Measurements from ENCODE around the gene GBA2.
A peak's percentile ranks its signal among the peaks of the same experiment; 100 is the strongest.

GBA2 gene

DNA sequence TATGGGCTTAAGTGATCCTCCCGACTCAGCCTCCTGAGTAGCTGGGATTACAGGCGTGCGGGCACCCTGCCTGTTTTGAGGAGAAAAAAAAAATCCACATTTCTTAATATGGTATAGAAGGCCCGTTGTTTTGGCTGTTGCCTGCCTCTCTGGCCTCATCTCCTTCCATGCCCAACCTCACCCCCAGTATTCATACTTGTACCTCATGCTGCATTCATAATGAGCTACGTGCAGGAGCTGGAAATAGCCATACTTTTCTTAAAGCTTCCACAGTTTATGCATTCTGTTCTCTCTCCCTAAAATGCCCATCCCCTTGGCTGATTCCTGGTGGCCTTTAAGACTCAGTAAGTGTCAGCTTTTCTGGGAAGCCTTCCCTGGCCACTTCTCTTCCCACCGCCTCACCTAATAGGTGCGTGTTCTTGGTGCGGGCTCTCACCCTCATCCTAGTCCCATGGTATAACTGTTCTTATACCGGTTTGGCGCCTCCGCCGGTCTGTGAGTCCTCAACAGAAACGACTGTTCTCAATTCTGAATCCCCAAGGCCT lies 57.2 kb downstream of the GBA2 start:
- Histone ChIP-seq H3K9me3 (ENCODE audit: low read depth, low read length) (no peaks in the 10 kb centered on the region), H3K27ac (peak overlapping the region; percentile 81; the same call in 1 of the 2 replicates), H3K4me3 (no peak overlapping the region), H3K36me3 (ENCODE audit: insufficient read depth, low read length) (peaks cover 10% of the 10 kb centered on the region), H3K9ac (ENCODE audit: insufficient read length) (no peak overlapping the region)
- TF ChIP-seq POLR2AphosphoS5 (IDR thresholded peaks at IDR 0.05; ENCODE audit: borderline replicate concordance, low read depth, low read length): no peak
- no peak for TF ChIP-seq FOXP2 (optimal IDR thresholded peaks at IDR 0.05; ENCODE audit: control extremely low read depth, extremely low read length, insufficient read depth)
- TF ChIP-seq EZH2 (IDR thresholded peaks at IDR 0.05): no peak
- no peak for DNase-seq (ENCODE audit: low read depth, low spot score)

DNA sequence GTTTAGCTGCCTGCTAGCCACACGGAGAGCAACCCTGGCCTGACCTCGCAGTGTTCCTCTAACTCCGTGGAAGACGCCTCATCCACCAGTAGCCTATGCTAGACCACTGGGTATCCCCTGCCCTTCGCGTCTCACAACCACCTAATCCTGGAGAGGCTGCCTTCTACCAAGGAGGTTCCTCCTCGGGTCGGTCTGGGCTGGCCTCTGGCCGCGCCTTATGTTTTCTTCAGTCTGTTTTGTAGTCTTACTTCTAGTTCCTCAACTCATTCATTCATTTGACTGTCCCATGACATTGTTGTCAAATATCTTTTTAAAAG lies 57.7 kb downstream of the GBA2 start:
- no peak for DNase-seq (ENCODE audit: low read depth, low spot score)
- H3K36me3 ChIP-seq (ENCODE audit: insufficient read depth, low read length): peaks cover 5% of the 10 kb centered on the region; the same call in 1 of the 2 replicates
- H3K27ac ChIP-seq: peak overlapping the region; percentile 81
- peak overlapping the region; percentile 96 for H3K4me3 ChIP-seq
- TF ChIP-seq FOXP2 (optimal IDR thresholded peaks at IDR 0.05; ENCODE audit: control extremely low read depth, extremely low read length, insufficient read depth) (no peak), EZH2 (IDR thresholded peaks at IDR 0.05) (no peak), POLR2AphosphoS5 (IDR thresholded peaks at IDR 0.05; ENCODE audit: borderline replicate concordance, low read depth, low read length) (no peak)
- H3K9me3 ChIP-seq (ENCODE audit: low read depth, low read length): no peaks in the 10 kb centered on the region
- H3K9ac ChIP-seq (ENCODE audit: insufficient read length): peak overlapping the region; percentile 90

DNA sequence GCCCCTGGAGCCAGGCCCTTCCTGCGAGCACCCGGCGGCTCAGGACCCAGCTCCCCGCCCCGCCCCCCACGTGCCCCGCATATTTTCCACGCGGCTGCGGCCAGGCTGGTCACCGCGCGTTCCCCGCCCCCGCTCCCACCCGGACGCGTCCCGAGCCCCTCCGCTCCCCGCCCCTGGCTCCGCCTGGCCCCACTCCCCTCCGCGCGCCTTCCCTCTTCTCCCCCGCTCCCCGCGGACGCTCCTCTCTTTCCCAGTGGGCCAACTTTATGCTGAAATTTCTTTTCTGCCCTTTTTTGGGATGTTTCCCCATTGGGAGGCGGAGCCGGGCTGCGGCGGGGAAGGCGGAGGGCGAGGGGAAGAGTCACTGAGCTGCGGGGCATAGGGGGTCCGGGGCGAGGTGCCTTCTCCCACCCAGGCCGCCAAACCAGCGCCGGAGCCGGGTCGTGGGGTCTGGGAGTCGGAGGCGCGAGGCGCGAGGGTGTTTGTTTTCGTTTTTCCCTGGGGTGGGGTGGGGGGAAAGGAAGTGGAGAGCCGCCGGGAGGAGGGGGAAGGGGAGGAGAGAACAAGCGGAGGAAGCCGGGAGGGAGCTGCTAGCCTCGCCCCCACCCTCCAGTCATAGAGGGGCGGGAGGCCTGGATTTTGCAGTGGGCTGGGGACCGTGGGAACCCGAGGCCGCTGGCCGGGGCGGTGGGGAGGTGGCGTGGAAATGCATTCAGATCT lies 58.3 kb downstream of the GBA2 start:
- Histone ChIP-seq H3K9ac (ENCODE audit: insufficient read length) (peak overlapping the region; percentile 90), H3K9me3 (ENCODE audit: low read depth, low read length) (no peaks in the 10 kb centered on the region), H3K4me3 (peak overlapping the region; percentile 96), H3K27ac (peak overlapping the region; percentile 81), H3K36me3 (ENCODE audit: insufficient read depth, low read length) (no peaks in the 10 kb centered on the region; the same call in 1 of the 2 replicates)
- TF ChIP-seq FOXP2 (optimal IDR thresholded peaks at IDR 0.05; ENCODE audit: control extremely low read depth, extremely low read length, insufficient read depth) (no peak), POLR2AphosphoS5 (IDR thresholded peaks at IDR 0.05; ENCODE audit: borderline replicate concordance, low read depth, low read length) (peak; percentile 66)
- DNase-seq (ENCODE audit: low read depth, low spot score): no peak

DNA sequence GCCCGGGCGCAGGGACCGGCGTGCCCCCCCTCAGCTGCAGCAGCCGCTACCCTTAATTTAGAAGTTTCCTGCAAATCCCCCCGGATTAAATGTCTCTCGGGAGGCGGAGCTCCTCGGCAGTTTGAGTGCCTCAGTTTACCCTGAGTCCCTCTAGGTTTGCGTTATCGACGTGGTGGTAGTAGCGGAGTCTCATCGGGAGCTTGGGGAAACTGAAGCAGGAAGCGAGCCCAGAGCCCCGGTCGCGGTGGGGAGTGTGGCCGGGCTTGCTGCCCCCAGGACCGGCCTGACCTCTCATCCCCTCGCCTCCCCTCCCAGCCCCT lies 58.8 kb downstream of the GBA2 start:
- no peak for DNase-seq (ENCODE audit: low read depth, low spot score)
- TF ChIP-seq FOXP2 (optimal IDR thresholded peaks at IDR 0.05; ENCODE audit: control extremely low read depth, extremely low read length, insufficient read depth) (no peak), EZH2 (IDR thresholded peaks at IDR 0.05) (no peak), POLR2AphosphoS5 (IDR thresholded peaks at IDR 0.05; ENCODE audit: borderline replicate concordance, low read depth, low read length) (no peak)

DNA sequence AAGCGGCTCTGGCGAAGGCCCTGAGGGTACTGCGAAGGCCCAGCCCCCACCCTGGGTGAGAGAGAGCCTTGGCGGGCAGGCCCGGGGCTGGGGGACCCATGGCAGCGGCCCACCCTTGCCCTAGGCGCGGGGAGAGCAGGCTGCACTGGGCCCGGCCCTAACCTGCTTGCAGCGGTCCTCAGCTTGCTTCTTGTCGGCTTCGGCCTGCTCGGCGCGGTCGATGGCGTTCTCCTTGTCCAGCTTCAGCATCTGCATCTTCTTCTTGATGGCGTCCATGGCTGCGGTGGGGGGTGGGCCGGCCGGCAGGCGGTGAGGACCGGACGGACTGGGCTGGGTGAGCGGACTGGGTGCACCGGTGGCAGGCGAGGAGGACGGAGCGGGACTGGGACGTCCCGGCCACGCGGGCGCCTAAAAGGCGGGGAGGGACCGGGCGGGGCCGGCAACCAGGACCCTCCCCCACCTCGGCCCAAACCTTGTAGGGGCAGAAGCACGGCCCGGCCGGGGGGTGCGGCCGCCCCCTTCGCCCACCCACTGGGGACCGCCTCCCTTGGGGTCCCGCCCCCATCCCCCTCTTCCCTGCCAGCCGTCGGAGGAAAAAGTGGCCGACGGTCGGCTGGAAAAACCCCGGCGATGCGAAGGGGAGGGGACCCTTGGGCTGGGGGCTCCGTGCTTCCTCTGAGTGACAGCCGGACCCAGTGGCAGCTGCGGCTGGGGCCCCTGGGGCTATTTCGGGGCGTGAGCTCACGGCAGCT lies 59.3 kb downstream of the GBA2 start, which contains the start of gene TPM2:
TPM2 (minus strand) TSS at position 384 of the 752 bp plus-strand sequence; CDS start at position 276, 108 bp downstream.
- Histone ChIP-seq H3K36me3 (ENCODE audit: insufficient read depth, low read length) (peaks cover 4% of the 10 kb centered on the region; the same call in 1 of the 2 replicates), H3K27ac (peak within 1 kb of the TSS; percentile 81), H3K9ac (ENCODE audit: insufficient read length) (peak within 1 kb of the TSS; percentile 90), H3K4me3 (peak within 1 kb of the TSS; percentile 96), H3K9me3 (ENCODE audit: low read depth, low read length) (no peaks in the 10 kb centered on the region)
- no peak for DNase-seq (ENCODE audit: low read depth, low spot score)
- TF ChIP-seq EZH2 (IDR thresholded peaks at IDR 0.05) (no peak), POLR2AphosphoS5 (IDR thresholded peaks at IDR 0.05; ENCODE audit: borderline replicate concordance, low read depth, low read length) (peak; percentile 90)

More for the DNA sequence above, 58.8 kb downstream of the GBA2 start:
- Histone ChIP-seq H3K36me3 (ENCODE audit: insufficient read depth, low read length) (no peaks in the 10 kb centered on the region; the same call in 1 of the 2 replicates), H3K4me3 (peak overlapping the region; percentile 96), H3K9ac (ENCODE audit: insufficient read length) (peak overlapping the region; percentile 90), H3K27ac (no peak overlapping the region), H3K9me3 (ENCODE audit: low read depth, low read length) (no peaks in the 10 kb centered on the region)

DNA sequence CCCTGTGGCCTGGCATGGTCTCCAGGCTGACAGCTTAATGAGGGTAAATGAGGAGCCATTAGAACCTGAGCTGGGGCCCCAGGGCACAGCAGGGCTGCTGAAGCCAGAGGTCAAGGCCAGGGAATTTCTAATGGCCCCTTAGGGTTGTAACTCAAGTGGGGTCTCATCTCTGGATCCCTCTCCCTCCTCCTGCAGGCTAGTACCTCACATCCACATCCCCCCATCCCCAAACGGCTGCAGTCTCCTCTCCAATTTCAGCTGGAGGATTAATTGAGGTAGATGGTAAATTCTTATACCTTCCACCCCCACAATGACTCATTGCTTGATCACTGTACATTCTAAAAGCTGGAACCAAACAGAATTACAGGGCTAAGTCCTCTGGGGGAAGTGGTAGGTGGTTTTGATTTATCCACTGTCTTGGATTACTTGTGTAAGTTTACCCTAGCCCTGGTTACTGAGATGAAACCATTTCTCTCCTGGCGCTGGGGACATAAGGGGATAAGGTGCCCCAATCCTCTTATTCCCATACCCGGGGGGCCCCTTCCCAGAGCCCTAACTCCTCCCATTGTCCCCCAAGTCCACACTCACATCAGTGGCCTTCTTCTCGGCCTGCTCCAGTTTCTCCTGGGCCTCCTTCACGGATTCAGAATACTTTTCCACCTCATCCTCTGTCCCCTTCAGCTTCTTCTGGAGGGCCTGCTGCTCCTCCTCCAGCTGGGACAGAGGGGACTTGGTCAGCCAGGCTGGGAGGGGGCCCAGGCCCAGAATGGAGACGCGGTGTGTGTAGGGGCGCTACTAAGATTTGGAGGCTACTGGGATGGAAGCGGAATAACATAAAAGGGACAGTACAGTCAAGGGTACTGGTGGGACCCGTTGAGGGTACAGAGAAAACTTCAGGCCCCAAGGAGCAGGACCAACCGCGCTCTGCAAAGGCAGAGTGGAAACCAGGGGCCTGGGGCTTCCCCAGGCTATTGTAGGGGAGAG lies 60.2 kb downstream of the GBA2 start:
- no peak for DNase-seq (ENCODE audit: low read depth, low spot score)
- peak overlapping the region; percentile 96 for H3K4me3 ChIP-seq
- peaks cover 13% of the 10 kb centered on the region; the same call in 1 of the 2 replicates for H3K36me3 ChIP-seq (ENCODE audit: insufficient read depth, low read length)
- TF ChIP-seq EZH2 (IDR thresholded peaks at IDR 0.05) (no peak), FOXP2 (optimal IDR thresholded peaks at IDR 0.05; ENCODE audit: control extremely low read depth, extremely low read length, insufficient read depth) (no peak), POLR2AphosphoS5 (IDR thresholded peaks at IDR 0.05; ENCODE audit: borderline replicate concordance, low read depth, low read length) (no peak)
- H3K9me3 ChIP-seq (ENCODE audit: low read depth, low read length): no peaks in the 10 kb centered on the region
- peak overlapping the region; percentile 49 for H3K9ac ChIP-seq (ENCODE audit: insufficient read length)
- H3K27ac ChIP-seq: peak overlapping the region; percentile 49; the same call in 1 of the 2 replicates

DNA sequence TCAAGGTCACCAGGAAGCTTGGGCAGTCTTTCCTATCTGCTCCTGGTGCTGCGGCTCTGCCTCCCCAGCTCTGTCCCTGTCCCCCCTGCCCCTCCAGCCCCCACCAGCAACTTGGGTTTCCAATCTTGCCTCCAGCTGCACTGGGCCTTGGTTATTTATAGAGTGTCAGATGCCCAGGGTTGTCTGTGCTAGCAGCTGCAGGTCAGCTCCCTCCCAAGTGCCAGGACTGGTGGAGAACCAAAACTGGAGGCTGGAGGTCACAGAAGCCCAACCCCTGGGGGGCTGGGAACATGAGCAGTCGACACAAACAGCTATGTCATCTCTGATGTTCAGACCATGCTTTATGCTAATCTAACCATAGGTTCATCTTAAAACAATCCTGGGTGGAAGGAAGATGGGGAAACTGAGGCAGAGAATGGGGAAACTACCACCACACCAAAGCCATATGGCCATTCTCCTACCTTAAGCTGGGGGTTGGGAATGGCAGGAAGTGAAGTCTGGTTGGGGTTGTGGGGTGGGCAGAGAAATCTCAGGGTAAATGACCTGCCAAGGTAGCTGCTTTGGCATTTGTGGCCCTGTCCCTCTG lies 61.0 kb downstream of the GBA2 start:
- Histone ChIP-seq H3K36me3 (ENCODE audit: insufficient read depth, low read length) (peaks cover 20% of the 10 kb centered on the region; the same call in 1 of the 2 replicates), H3K9ac (ENCODE audit: insufficient read length) (no peak overlapping the region), H3K27ac (no peak overlapping the region), H3K4me3 (no peak overlapping the region), H3K9me3 (ENCODE audit: low read depth, low read length) (no peaks in the 10 kb centered on the region)
- DNase-seq (ENCODE audit: low read depth, low spot score): no peak
- no peak for TF ChIP-seq POLR2AphosphoS5 (IDR thresholded peaks at IDR 0.05; ENCODE audit: borderline replicate concordance, low read depth, low read length)
- TF ChIP-seq EZH2 (IDR thresholded peaks at IDR 0.05): no peak
- TF ChIP-seq FOXP2 (optimal IDR thresholded peaks at IDR 0.05; ENCODE audit: control extremely low read depth, extremely low read length, insufficient read depth): no peak

Data from SK-N-MC (cell line).